GM23338 (cell line): ENCODE measurements around the gene ZC3H8. TPM values are rescaled to one million over a fixed set of nuclear protein-coding genes. Genes with fewer than 3 reads are reported as not detected.

ENCODE experiments used
- ATAC-seq: fragments of 200-7000 bp; cut with Tn5 transposase; 3 replicates; pipeline ENCODE4 v1.9.1; 2020
- DNase-seq: peaks from one replicate; pipeline ENCODE4 v3.0.0-alpha.2; 2015; ENCODE audit warnings: low spot score
- H2AFZ ChIP-seq: fragments of 200-600 bp; sonication (generic); 2 replicates; pipeline ENCODE4 v1.8.0; 2016; ENCODE audit warnings: antibody characterized with exemption, mild to moderate bottlenecking, moderate library complexity
- H3F3A ChIP-seq: fragments of 200-600 bp; sonication (generic); replicated peaks from 2 replicates; pipeline ENCODE4 v1.8.0; 2017; ENCODE audit warnings: antibody characterized with exemption, mixed run types, low read depth
- H3K27ac ChIP-seq: fragments of 200-600 bp; sonication (generic); 2 replicates; pipeline ENCODE4 v1.6.1; 2016; ENCODE audit warnings: low read depth
- H3K27me3 ChIP-seq: fragments of 200-600 bp; sonication (generic); 2 replicates; pipeline ENCODE4 v1.8.0; 2016; ENCODE audit warnings: mild to moderate bottlenecking, mixed run types, moderate library complexity; ENCODE audit not compliant: insufficient read depth
- H3K36me3 ChIP-seq: fragments of 200-600 bp; sonication (generic); 2 replicates; pipeline ENCODE4 v1.8.0; 2016; ENCODE audit warnings: mild to moderate bottlenecking; ENCODE audit not compliant: insufficient read depth
- H3K4me1 ChIP-seq: fragments of 200-600 bp; sonication (generic); 2 replicates; pipeline ENCODE4 v1.8.0; 2016; ENCODE audit warnings: mild to moderate bottlenecking, moderate library complexity; ENCODE audit not compliant: insufficient read depth
- H3K4me2 ChIP-seq: fragments of 200-600 bp; sonication (generic); 2 replicates; pipeline ENCODE4 v1.7.1; 2017; ENCODE audit warnings: mixed run types
- H3K4me3 ChIP-seq: fragments of 200-600 bp; sonication (generic); 2 replicates; pipeline ENCODE4 v1.6.1; 2016; ENCODE audit warnings: mixed run types
- H3K79me2 ChIP-seq: fragments of 200-600 bp; sonication (generic); replicated peaks from 2 replicates; pipeline ENCODE4 v1.8.0; 2017; ENCODE audit warnings: mild to moderate bottlenecking; ENCODE audit not compliant: insufficient read depth
- H3K9me2 ChIP-seq: fragments of 200-600 bp; sonication (generic); 2 replicates; pipeline ENCODE4 v1.8.0; 2017; ENCODE audit not compliant: insufficient read depth
- H4K20me1 ChIP-seq: fragments of 200-600 bp; sonication (generic); replicated peaks from 2 replicates; pipeline ENCODE4 v1.8.0; 2017; ENCODE audit warnings: mild to moderate bottlenecking; ENCODE audit not compliant: insufficient read depth
- H3K27ac Mint-ChIP-seq: 2 replicates; pipeline ENCODE4 v1.8.0; 2020; ENCODE audit warnings: inconsistent platforms, mild to moderate bottlenecking, moderate library complexity, mixed read lengths
- H3K27me3 Mint-ChIP-seq: 3 replicates; pipeline ENCODE4 v1.8.0; 2022; ENCODE audit warnings: low read depth, mild to moderate bottlenecking, moderate library complexity, mixed read lengths, inconsistent platforms; ENCODE audit not compliant: insufficient read depth, poor library complexity
- H3K36me3 Mint-ChIP-seq: 3 replicates; pipeline ENCODE4 v1.8.0; 2021; ENCODE audit warnings: low read depth, mild to moderate bottlenecking, inconsistent platforms, moderate library complexity, mixed read lengths
- H3K4me1 Mint-ChIP-seq: 3 replicates; pipeline ENCODE4 v1.8.0; 2020; ENCODE audit warnings: mild to moderate bottlenecking, inconsistent platforms, mixed read lengths
- H3K4me3 Mint-ChIP-seq: 3 replicates; pipeline ENCODE4 v1.8.0; 2021; ENCODE audit warnings: moderate library complexity, mild to moderate bottlenecking, inconsistent platforms, mixed read lengths
- H3K9me3 Mint-ChIP-seq: 3 replicates; pipeline ENCODE4 v1.8.0; 2020; ENCODE audit warnings: moderate library complexity, mild to moderate bottlenecking, inconsistent platforms, mixed read lengths
- CREB1 ChIP-seq: fragments of 250-450 bp; sonication (Bioruptor Pico); IDR thresholded peaks from 2 replicates; pipeline ENCODE4 v1.5.0; 2020; ENCODE audit warnings: low read depth, mild to moderate bottlenecking, moderate library complexity
- EZH2 ChIP-seq: fragments of 200-600 bp; sonication (generic); IDR thresholded peaks from one replicate; pipeline ENCODE4 v1.8.0; 2017; ENCODE audit warnings: antibody characterized with exemption, mild to moderate bottlenecking, low read depth; ENCODE audit not compliant: unreplicated experiment
- EZH2phosphoT487 ChIP-seq: fragments of 200-600 bp; sonication (generic); IDR thresholded peaks from one replicate; pipeline ENCODE4 v1.8.1; 2018; ENCODE audit warnings: antibody characterized with exemption; ENCODE audit not compliant: unreplicated experiment
- JUNB ChIP-seq: IDR thresholded peaks from one replicate; pipeline ENCODE4 v1.6.1; 2016; ENCODE audit warnings: antibody characterized with exemption; ENCODE audit not compliant: unreplicated experiment
- POLR2AphosphoS5 ChIP-seq: IDR thresholded peaks from 2 replicates; pipeline ENCODE4 v1.6.1; 2016; ENCODE audit warnings: antibody characterized with exemption, low read depth
- STAT1 ChIP-seq: IDR thresholded peaks from one replicate; pipeline ENCODE4 v1.6.1; 2016; ENCODE audit warnings: antibody characterized with exemption; ENCODE audit not compliant: unreplicated experiment
- ZNF331 ChIP-seq: fragments of 250-450 bp; sonication (Bioruptor Pico); IDR thresholded peaks from 2 replicates; pipeline ENCODE4 v1.5.0; 2020; ENCODE audit warnings: low read depth, mild to moderate bottlenecking, moderate library complexity
- polyA plus RNA-seq: library from polyadenylated mRNA; unstranded; fragments of >200 nt; fragmentation: Nextera tagmentation; extraction: Ambion mirVana; gene quantifications from 2 replicates; pipeline ENCODE4 v1.2.1, GENCODE V29; 2016
- total RNA-seq: library from RNA; depleted of rRNA; stranded (reverse); fragments of >200 nt; shearing (Covaris generic); gene quantifications from 2 replicates; pipeline ENCODE4 v1.2.3, GENCODE V29; 2014
- TF ChIP-seq, protein P1 (sequence below): IDR thresholded peaks from 2 replicates; pipeline ENCODE4 v1.6.1; 2016; ENCODE audit warnings: antibody characterized with exemption
- TF ChIP-seq, protein P2 (sequence below), 2 experiments: fragments of 200-600 bp in 1 of 2; sonication (generic) in 1 of 2; conservative IDR thresholded peaks; 2 replicates each; pipeline versions ENCODE4 v1.5.1 to v1.6.1; 2016 to 2017; ENCODE audit warnings: antibody characterized with exemption in 2 of 2, low read depth in 2 of 2, mild to moderate bottlenecking in 2 of 2, moderate library complexity in 1 of 2

Gene ZC3H8
- total and polyA plus RNA-seq, 2 experiments from 2014 or later: 13.3 to 42.8 TPM

DNA sequence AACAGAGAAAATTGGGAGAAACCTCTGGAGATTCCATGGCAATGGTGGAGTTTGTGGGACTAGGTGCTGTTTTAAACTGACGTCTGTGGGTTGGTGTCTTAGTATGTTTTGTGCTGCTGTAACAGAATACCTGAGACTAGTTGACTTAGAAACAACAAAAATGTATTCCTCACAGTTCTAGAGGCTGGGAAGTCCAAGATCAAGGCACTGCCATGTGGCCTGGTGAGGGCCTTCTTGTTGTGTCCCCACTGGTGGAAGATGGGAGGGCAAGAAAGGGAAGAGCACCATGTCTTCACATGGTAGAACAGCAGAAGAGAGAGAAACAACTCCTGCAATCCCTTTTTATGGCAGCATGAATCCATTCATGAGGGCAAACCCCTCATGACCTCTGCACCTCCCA, 13.7 kb upstream of the ZC3H8 start:
- Histone ChIP-seq H3K79me2 (no peaks in the 10 kb centered on the region), H4K20me1 (no peaks in the 10 kb centered on the region), H3K27ac (no peak overlapping the region), H3K4me2 (no peak overlapping the region), H3K9me2 (no peaks in the 10 kb centered on the region), H3F3A (no peaks in the 10 kb centered on the region), H3K36me3 (no peaks in the 10 kb centered on the region), H2AFZ (no peak overlapping the region), H3K4me3 (no peak overlapping the region), H3K27me3 (no peaks in the 10 kb centered on the region), H3K4me1 (no peaks in the 10 kb centered on the region)
- H3K4me3 Mint-ChIP-seq: no peak overlapping the region
- H3K36me3 Mint-ChIP-seq: no peaks in the 10 kb centered on the region
- TF ChIP-seq ZNF331 (CRISPR knock-in tag): no peak
- TF ChIP-seq EZH2phosphoT487: no peak
- no peak for TF ChIP-seq EZH2
- no peak for TF ChIP-seq POLR2AphosphoS5
- TF ChIP-seq JUNB: no peak
- ATAC-seq: no peak
- H3K27ac Mint-ChIP-seq: no peak overlapping the region
- peaks cover 12% of the 10 kb centered on the region for H3K4me1 Mint-ChIP-seq
- DNase-seq: peak; percentile 12
- H3K27me3 Mint-ChIP-seq: peaks cover 4% of the 10 kb centered on the region
- peaks cover 9% of the 10 kb centered on the region; the same call in 2 of the 3 replicates for H3K9me3 Mint-ChIP-seq

- Histone ChIP-seq H2AFZ (no peak overlapping the region), H3F3A (no peaks in the 10 kb centered on the region), H3K27me3 (no peaks in the 10 kb centered on the region), H3K27ac (no peak overlapping the region), H3K79me2 (no peaks in the 10 kb centered on the region), H3K36me3 (no peaks in the 10 kb centered on the region), H3K9me2 (0 out of 2 replicates have a peak, but pooled peaks cover 9% of the 10 kb centered on the region), H3K4me2 (no peak overlapping the region), H4K20me1 (no peaks in the 10 kb centered on the region), H3K4me1 (peaks cover 13% of the 10 kb centered on the region), H3K4me3 (no peak overlapping the region)
- Mint-ChIP-seq H3K36me3 (peaks cover 5% of the 10 kb centered on the region; the same call in 2 of the 3 replicates), H3K4me1 (peaks cover 12% of the 10 kb centered on the region), H3K4me3 (no peak overlapping the region), H3K27me3 (no peaks in the 10 kb centered on the region), H3K9me3 (peaks cover 18% of the 10 kb centered on the region), H3K27ac (no peak overlapping the region)
- ATAC-seq (no peak), DNase-seq (no peak)
- TF ChIP-seq, protein P1, sequence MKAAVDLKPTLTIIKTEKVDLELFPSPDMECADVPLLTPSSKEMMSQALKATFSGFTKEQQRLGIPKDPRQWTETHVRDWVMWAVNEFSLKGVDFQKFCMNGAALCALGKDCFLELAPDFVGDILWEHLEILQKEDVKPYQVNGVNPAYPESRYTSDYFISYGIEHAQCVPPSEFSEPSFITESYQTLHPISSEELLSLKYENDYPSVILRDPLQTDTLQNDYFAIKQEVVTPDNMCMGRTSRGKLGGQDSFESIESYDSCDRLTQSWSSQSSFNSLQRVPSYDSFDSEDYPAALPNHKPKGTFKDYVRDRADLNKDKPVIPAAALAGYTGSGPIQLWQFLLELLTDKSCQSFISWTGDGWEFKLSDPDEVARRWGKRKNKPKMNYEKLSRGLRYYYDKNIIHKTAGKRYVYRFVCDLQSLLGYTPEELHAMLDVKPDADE: no peak
- no peak for TF ChIP-seq CREB1 (CRISPR knock-in tag)
- TF ChIP-seq, protein P2, sequence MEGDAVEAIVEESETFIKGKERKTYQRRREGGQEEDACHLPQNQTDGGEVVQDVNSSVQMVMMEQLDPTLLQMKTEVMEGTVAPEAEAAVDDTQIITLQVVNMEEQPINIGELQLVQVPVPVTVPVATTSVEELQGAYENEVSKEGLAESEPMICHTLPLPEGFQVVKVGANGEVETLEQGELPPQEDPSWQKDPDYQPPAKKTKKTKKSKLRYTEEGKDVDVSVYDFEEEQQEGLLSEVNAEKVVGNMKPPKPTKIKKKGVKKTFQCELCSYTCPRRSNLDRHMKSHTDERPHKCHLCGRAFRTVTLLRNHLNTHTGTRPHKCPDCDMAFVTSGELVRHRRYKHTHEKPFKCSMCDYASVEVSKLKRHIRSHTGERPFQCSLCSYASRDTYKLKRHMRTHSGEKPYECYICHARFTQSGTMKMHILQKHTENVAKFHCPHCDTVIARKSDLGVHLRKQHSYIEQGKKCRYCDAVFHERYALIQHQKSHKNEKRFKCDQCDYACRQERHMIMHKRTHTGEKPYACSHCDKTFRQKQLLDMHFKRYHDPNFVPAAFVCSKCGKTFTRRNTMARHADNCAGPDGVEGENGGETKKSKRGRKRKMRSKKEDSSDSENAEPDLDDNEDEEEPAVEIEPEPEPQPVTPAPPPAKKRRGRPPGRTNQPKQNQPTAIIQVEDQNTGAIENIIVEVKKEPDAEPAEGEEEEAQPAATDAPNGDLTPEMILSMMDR (conservative IDR thresholded peaks at IDR 0.05; ENCODE audit: low read depth in 2 of 2): no peak
- no peak for TF ChIP-seq EZH2
- TF ChIP-seq POLR2AphosphoS5: no peak
- TF ChIP-seq STAT1: no peak
Observed at GRCh38 chr2:112262876-112263275, 8.0 kb upstream of the ZC3H8 start.
